ENCODE measurements around the gene PDLIM5.

Gene PDLIM5

DNA sequence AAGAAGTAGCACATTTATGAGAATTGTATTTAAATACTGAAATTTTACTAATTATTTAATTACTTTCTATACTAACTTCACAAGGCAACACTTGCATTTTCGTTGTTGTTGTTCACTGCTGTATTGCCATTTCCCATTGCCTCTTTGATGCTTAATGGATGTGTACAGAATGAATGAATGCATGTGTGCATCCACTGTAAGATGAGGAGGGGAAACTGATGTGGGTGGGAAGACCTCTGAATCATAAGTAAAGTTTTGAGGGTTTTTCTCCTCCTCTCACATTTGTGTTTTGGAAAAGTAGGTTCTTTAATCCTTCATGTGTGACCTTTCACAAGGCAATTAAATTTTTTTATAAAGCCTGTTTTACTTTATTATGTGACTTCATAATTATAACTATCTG, 46.8 kb downstream of the PDLIM5 start:
- DNase-seq = no peak
- Histone ChIP-seq H3K14ac (ENCODE audit: low read length in 2 of 2) (no peak overlapping the region), H3K79me1 (replicated peaks; ENCODE audit: low read length, poor library complexity, severe bottlenecking) (peaks cover 25% of the 10 kb centered on the region), H3K4me3 (ENCODE audit: insufficient read depth in 1 of 2, low read depth in 1 of 2, low read length in 2 of 2) (no peak overlapping the region), H3K4me2 (ENCODE audit: low read length, poor library complexity, severe bottlenecking) (no peak overlapping the region), H2BK5ac (ENCODE audit: low read depth, low read length, poor library complexity, severe bottlenecking) (no peak overlapping the region), H2BK12ac (ENCODE audit: low read length in 2 of 2) (no peak overlapping the region), H3K27ac (ENCODE audit: low read length, poor library complexity, severe bottlenecking) (no peak overlapping the region), H2BK120ac (ENCODE audit: low read depth, low read length) (no peak overlapping the region), H3K4me1 (ENCODE audit: control insufficient read depth, insufficient read depth, low read depth, low read length) (no peaks in the 10 kb centered on the region), H2AFZ (ENCODE audit: low read depth, low read length) (no peak overlapping the region), H3K27me3 (ENCODE audit: control insufficient read depth in 1 of 2, insufficient read depth in 1 of 2, low read length in 2 of 2) (no peaks in the 10 kb centered on the region), H2AK5ac (ENCODE audit: low read length, severe bottlenecking) (no peak overlapping the region), H3K4ac (ENCODE audit: low read depth in 1 of 2, low read length in 2 of 2) (no peak overlapping the region), H3K9me3 (ENCODE audit: control insufficient read depth, low read length) (no peaks in the 10 kb centered on the region), H4K91ac (ENCODE audit: low read length) (no peak overlapping the region), H3K23ac (ENCODE audit: low read length in 2 of 2) (no peak overlapping the region), H3K18ac (ENCODE audit: low read depth in 1 of 2, low read length in 2 of 2) (no peak overlapping the region), H3K9ac (ENCODE audit: low read length) (no peak overlapping the region), H3K36me3 (ENCODE audit: control insufficient read depth in 1 of 2, insufficient read depth in 2 of 2, low read depth in 1 of 2, low read length in 2 of 2) (peaks cover 3 to 4% of the 10 kb centered on the region in 2 experiments), H2BK15ac (ENCODE audit: low read depth, poor library complexity, severe bottlenecking) (no peak overlapping the region), H4K8ac (ENCODE audit: low read length) (no peak overlapping the region)
- whole genome bisulfite sequencing = no CpG with 5 or more reads among the region's 1 CpG

DNA sequence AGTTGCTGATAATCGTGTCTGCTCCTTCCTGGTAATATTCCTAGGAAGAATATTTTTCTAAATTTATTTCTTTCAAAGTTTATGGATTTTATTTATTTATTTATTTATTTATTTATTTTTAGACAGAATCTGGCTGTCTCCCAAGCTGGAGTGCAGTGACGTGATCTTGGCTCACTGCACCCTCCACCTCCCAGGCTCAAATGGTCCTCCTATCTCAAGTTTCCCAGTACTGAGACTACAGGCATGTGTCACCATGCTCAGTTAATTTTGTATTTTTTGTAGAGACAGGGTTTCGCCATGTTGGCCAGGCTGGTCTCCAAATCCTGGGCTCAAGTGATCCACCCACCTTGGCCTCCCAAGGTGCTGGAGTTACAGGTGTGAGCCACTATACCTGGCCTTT, 48.9 kb downstream of the PDLIM5 start:
- Histone ChIP-seq H2BK5ac (ENCODE audit: low read depth, low read length, poor library complexity, severe bottlenecking) (no peak overlapping the region), H3K27me3 (ENCODE audit: control insufficient read depth in 1 of 2, insufficient read depth in 1 of 2, low read length in 2 of 2) (no peaks in the 10 kb centered on the region), H4K8ac (ENCODE audit: low read length) (no peak overlapping the region), H2AFZ (ENCODE audit: low read depth, low read length) (no peak overlapping the region), H3K9me3 (ENCODE audit: control insufficient read depth, low read length) (no peaks in the 10 kb centered on the region), H3K4me2 (ENCODE audit: low read length, poor library complexity, severe bottlenecking) (no peak overlapping the region), H3K14ac (ENCODE audit: low read length in 2 of 2) (no peak overlapping the region), H2BK15ac (ENCODE audit: low read depth, poor library complexity, severe bottlenecking) (no peak overlapping the region), H2BK12ac (ENCODE audit: low read length in 2 of 2) (no peak overlapping the region), H3K36me3 (ENCODE audit: control insufficient read depth in 1 of 2, insufficient read depth in 2 of 2, low read depth in 1 of 2, low read length in 2 of 2) (no peaks in the 10 kb centered on the region), H3K18ac (ENCODE audit: low read depth in 1 of 2, low read length in 2 of 2) (no peak overlapping the region), H3K27ac (ENCODE audit: low read length, poor library complexity, severe bottlenecking) (no peak overlapping the region), H2AK5ac (ENCODE audit: low read length, severe bottlenecking) (no peak overlapping the region), H3K23ac (ENCODE audit: low read length in 2 of 2) (no peak overlapping the region), H2BK120ac (ENCODE audit: low read depth, low read length) (no peak overlapping the region), H3K4me3 (ENCODE audit: insufficient read depth in 1 of 2, low read depth in 1 of 2, low read length in 2 of 2) (no peak overlapping the region), H4K91ac (ENCODE audit: low read length) (no peak overlapping the region), H3K9ac (ENCODE audit: low read length) (no peak overlapping the region), H3K79me1 (replicated peaks; ENCODE audit: low read length, poor library complexity, severe bottlenecking) (peaks cover 16% of the 10 kb centered on the region), H3K4me1 (ENCODE audit: control insufficient read depth, insufficient read depth, low read depth, low read length) (peaks cover 3% of the 10 kb centered on the region), H3K4ac (ENCODE audit: low read depth in 1 of 2, low read length in 2 of 2) (no peak overlapping the region)
- whole genome bisulfite sequencing = 88% methylated on average over 2 of the region's 3 CpGs
- DNase-seq = no peak

DNA sequence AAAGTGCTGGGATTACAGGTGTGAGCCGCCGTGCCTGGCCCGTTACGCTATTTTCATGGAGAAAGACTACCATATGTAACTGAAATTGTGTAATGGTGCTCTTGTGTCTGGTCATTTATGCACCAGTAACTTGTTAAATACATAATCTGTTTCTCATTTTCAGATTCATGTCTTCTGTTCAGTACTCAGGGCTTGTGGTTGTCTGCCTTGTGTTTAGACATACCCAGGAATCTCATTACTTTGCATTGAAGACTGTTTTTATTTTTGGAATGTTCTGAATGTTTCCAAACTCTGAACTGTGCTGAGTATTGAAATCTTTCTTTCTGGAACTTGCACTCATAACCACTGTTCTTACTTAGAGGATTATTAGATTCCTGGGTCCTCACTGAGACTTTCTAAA, 52.8 kb downstream of the PDLIM5 start:
- no peak overlapping the region for H3K14ac ChIP-seq (ENCODE audit: low read length in 2 of 2)
- no peak overlapping the region for H2BK12ac ChIP-seq (ENCODE audit: low read length in 2 of 2)
- peaks cover 0 to 4% of the 10 kb centered on the region in 2 experiments for H3K36me3 ChIP-seq (ENCODE audit: control insufficient read depth in 1 of 2, insufficient read depth in 2 of 2, low read depth in 1 of 2, low read length in 2 of 2)
- peaks cover 17% of the 10 kb centered on the region for H3K79me1 ChIP-seq (replicated peaks; ENCODE audit: low read length, poor library complexity, severe bottlenecking)
- H4K8ac ChIP-seq (ENCODE audit: low read length) = peak overlapping the region; percentile 32
- H3K9ac ChIP-seq (ENCODE audit: low read length) = no peak overlapping the region
- no CpG with 5 or more reads among the region's 4 CpGs for WGBS
- H3K23ac ChIP-seq (ENCODE audit: low read length in 2 of 2) = no peak overlapping the region
- no peak overlapping the region for H3K4ac ChIP-seq (ENCODE audit: low read depth in 1 of 2, low read length in 2 of 2)
- H3K27me3 ChIP-seq (ENCODE audit: control insufficient read depth in 1 of 2, insufficient read depth in 1 of 2, low read length in 2 of 2) = no peaks in the 10 kb centered on the region
- H3K4me2 ChIP-seq (ENCODE audit: low read length, poor library complexity, severe bottlenecking) = no peak overlapping the region
- H3K9me3 ChIP-seq (ENCODE audit: control insufficient read depth, low read length) = no peaks in the 10 kb centered on the region
- no peak overlapping the region for H3K18ac ChIP-seq (ENCODE audit: low read depth in 1 of 2, low read length in 2 of 2)
- no peak overlapping the region for H2BK120ac ChIP-seq (ENCODE audit: low read depth, low read length)
- peak; percentile 48 for DNase-seq
- peaks cover 5% of the 10 kb centered on the region for H3K4me1 ChIP-seq (ENCODE audit: control insufficient read depth, insufficient read depth, low read depth, low read length)
- no peak overlapping the region for H4K91ac ChIP-seq (ENCODE audit: low read length)
- no peak overlapping the region for H2BK5ac ChIP-seq (ENCODE audit: low read depth, low read length, poor library complexity, severe bottlenecking)
- H2AFZ ChIP-seq (ENCODE audit: low read depth, low read length) = no peak overlapping the region
- H2AK5ac ChIP-seq (ENCODE audit: low read length, severe bottlenecking) = no peak overlapping the region
- no peak overlapping the region for H3K27ac ChIP-seq (ENCODE audit: low read length, poor library complexity, severe bottlenecking)
- no peak overlapping the region for H2BK15ac ChIP-seq (ENCODE audit: low read depth, poor library complexity, severe bottlenecking)
- no peak overlapping the region for H3K4me3 ChIP-seq (ENCODE audit: insufficient read depth in 1 of 2, low read depth in 1 of 2, low read length in 2 of 2)

DNA sequence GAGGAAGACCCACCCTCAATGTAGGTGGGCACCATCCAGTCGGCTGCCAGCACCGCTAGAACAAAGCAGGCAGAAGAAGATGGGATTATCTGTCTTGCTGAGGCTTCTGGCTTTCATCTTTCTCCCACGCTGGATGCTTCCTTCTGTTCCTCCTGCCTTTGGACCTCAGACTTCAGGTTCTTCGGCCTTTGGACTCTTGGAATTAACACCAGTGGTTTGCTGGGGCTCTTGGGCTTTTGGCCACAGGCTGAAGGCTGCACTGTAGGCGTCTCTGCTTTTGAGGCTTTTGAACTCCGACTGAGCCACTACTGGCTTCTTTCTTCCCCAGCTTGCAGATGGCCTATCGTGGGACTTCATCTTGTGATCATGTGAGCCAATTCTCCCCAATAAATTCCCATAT, 55.1 kb downstream of the PDLIM5 start:
- Histone ChIP-seq H3K9me3 (ENCODE audit: control insufficient read depth, low read length) (no peaks in the 10 kb centered on the region), H4K91ac (ENCODE audit: low read length) (no peak overlapping the region), H3K4me3 (ENCODE audit: insufficient read depth in 1 of 2, low read depth in 1 of 2, low read length in 2 of 2) (no peak overlapping the region), H2BK15ac (ENCODE audit: low read depth, poor library complexity, severe bottlenecking) (peak overlapping the region; percentile 49), H3K4me2 (ENCODE audit: low read length, poor library complexity, severe bottlenecking) (no peak overlapping the region), H4K8ac (ENCODE audit: low read length) (no peak overlapping the region), H3K18ac (ENCODE audit: low read depth in 1 of 2, low read length in 2 of 2) (peak overlapping the region; percentile 37 to 81), H3K9ac (ENCODE audit: low read length) (no peak overlapping the region), H2BK120ac (ENCODE audit: low read depth, low read length) (no peak overlapping the region), H2AK5ac (ENCODE audit: low read length, severe bottlenecking) (peak overlapping the region; percentile 62), H2BK12ac (ENCODE audit: low read length in 2 of 2) (peak overlapping the region in 1 of 2 experiments; percentile 4), H3K27ac (ENCODE audit: low read length, poor library complexity, severe bottlenecking) (no peak overlapping the region), H3K4me1 (ENCODE audit: control insufficient read depth, insufficient read depth, low read depth, low read length) (peaks cover 5% of the 10 kb centered on the region), H3K4ac (ENCODE audit: low read depth in 1 of 2, low read length in 2 of 2) (peak overlapping the region; percentile 61 to 63), H3K36me3 (ENCODE audit: control insufficient read depth in 1 of 2, insufficient read depth in 2 of 2, low read depth in 1 of 2, low read length in 2 of 2) (peaks cover 0 to 4% of the 10 kb centered on the region in 2 experiments), H3K23ac (ENCODE audit: low read length in 2 of 2) (no peak overlapping the region), H3K79me1 (replicated peaks; ENCODE audit: low read length, poor library complexity, severe bottlenecking) (peaks cover 11% of the 10 kb centered on the region), H2AFZ (ENCODE audit: low read depth, low read length) (no peak overlapping the region), H2BK5ac (ENCODE audit: low read depth, low read length, poor library complexity, severe bottlenecking) (no peak overlapping the region), H3K27me3 (ENCODE audit: control insufficient read depth in 1 of 2, insufficient read depth in 1 of 2, low read length in 2 of 2) (no peaks in the 10 kb centered on the region), H3K14ac (ENCODE audit: low read length in 2 of 2) (no peak overlapping the region)
- 98% methylated on average over 6 of the region's 7 CpGs for WGBS
- no peak for DNase-seq

Measured in mesenchymal stem cell (in vitro differentiated cells and primary cell).